HAP-1 (cell line): ENCODE results near the gene ZNF556.
"Not testable (repeated sequence)": the region's sequence is repeated elsewhere in the genome, so short reads cannot be mapped to it uniquely, and the experiment has no call there.

Experiments
- DNase-seq, 2 experiments: peaks; one replicate each; pipeline ENCODE4 v3.0.0-alpha.2; 2016 to 2020; ENCODE audit warnings: low spot score in 2 of 2
- H3K27me3 ChIP-seq: fragments of 250-450 bp; sonication (Bioruptor Pico); 2 replicates; pipeline ENCODE4 v1.5.1; 2020; ENCODE audit warnings: low read depth, mild to moderate bottlenecking, moderate library complexity
- H3K36me3 ChIP-seq: fragments of 250-450 bp; sonication (Bioruptor Pico); replicated peaks from 2 replicates; pipeline ENCODE4 v1.5.1; 2020; ENCODE audit warnings: mild to moderate bottlenecking
- H3K4me1 ChIP-seq: fragments of 250-450 bp; sonication (Bioruptor Pico); 2 replicates; pipeline ENCODE4 v1.5.1; 2020; ENCODE audit warnings: mild to moderate bottlenecking
- H3K4me3 ChIP-seq: fragments of 250-450 bp; sonication (Bioruptor Pico); 2 replicates; pipeline ENCODE4 v1.5.1; 2020; ENCODE audit warnings: mild to moderate bottlenecking, moderate library complexity
- H3K9me3 ChIP-seq: fragments of 250-450 bp; sonication (Bioruptor Pico); 2 replicates; pipeline ENCODE4 v1.5.1; 2020; ENCODE audit warnings: mild to moderate bottlenecking, moderate library complexity
- in situ Hi-C: fragments of 300-500 bp; cut with MboI; formaldehyde crosslinking; loops from 3 replicates; pipeline ENCODE4 v1.14.3; 2020; ENCODE audit warnings: low sequenced_read_pairs, inconsistent platforms, mixed read lengths

Gene ZNF556

GRCh38 chr19:2903326-2903725 is 36.2 kb downstream of the ZNF556 start:
- H3K27me3 ChIP-seq, in situ Hi-C loops, H3K4me3 ChIP-seq, DNase-seq, H3K36me3 ChIP-seq, H3K4me1 ChIP-seq, H3K9me3 ChIP-seq: not testable (repeated sequence)

DNA sequence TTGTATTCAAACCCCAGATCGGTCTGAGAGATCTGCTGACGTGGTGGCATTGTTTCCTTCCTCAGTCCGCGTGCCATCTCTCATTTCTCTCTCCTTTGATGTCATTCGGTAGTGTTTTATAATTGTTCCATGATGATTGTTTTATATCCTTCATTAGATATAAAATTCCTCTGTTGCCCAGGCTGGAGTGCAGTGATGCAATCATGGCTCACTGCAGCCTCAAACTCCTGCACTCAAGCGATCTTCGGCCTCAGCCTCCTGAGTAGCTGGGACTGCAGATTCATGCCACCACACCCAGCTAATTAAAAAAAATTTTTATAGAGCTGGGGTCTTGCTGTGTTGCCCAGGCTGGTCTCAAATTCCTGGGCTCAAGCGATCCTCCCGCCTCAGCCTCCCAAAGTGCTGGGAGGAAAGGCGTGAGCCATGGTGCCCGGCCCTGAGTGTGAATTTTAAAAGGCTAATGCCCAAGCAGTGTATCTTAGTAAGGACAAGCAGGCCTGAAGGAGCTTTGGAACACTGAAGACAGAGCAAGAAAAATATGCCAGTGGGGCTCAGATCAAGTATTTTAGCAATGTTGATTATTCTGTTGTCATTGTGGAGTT is 38.9 kb downstream of the ZNF556 start:
- no peak overlapping the region for H3K4me3 ChIP-seq
- no peaks in the 10 kb centered on the region for H3K4me1 ChIP-seq
- in situ Hi-C loops = no loop called here
- DNase-seq = no peak
- H3K27me3 ChIP-seq = no peaks in the 10 kb centered on the region
- no peaks in the 10 kb centered on the region for H3K36me3 ChIP-seq
- H3K9me3 ChIP-seq = peaks cover 3% of the 10 kb centered on the region

DNA sequence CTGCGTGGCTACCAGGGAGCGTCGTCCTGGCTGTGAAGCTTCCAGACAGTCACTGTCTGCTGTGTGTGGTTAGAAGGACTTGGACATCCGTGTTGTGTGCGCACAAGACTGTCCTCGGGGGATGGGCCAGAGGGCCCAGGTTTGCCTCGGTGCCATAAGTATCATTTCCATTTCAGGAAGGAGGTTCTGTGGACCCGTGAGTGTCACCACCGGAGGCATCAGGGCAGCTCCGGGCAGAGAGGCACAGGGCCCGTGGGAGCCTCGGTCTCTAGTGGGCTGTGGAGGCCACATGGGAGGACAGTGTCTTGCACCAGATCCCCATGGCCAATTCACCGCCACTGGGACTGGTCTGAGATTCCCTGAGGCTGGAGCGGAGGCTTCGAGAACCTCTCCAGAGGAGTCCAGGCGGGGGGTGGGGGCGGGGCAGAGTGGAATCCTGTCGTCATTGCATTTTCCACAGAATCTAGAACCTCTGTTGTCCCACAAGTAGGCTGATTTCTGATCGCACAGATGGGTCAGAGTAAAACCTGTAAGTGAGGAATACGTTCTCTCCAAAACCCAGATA is 39.6 kb downstream of the ZNF556 start:
- no peaks in the 10 kb centered on the region for H3K27me3 ChIP-seq
- no peak for DNase-seq
- peaks cover 3% of the 10 kb centered on the region for H3K9me3 ChIP-seq
- H3K4me3 ChIP-seq = no peak overlapping the region
- in situ Hi-C loops = no loop called here
- H3K4me1 ChIP-seq = no peaks in the 10 kb centered on the region
- H3K36me3 ChIP-seq = no peaks in the 10 kb centered on the region

DNA sequence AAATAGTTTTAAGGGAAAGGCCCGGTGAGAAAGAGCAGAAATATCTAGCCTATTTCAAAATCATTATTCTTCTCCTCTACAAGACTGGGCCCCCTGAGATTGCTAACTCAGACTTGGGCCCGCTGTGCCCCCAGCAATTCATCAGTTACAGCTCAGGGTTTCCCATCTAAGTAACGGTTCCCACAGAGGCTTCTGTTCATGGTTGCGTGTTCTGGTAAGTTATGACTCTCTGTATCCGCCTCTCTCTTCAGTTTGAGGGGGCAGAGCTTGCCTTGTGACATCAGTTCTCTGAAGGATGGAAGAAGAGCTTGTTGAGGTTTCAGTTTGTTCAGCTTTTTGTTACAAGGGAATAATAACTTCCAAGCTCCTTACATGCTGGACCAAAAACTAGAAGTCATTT is 45.2 kb downstream of the ZNF556 start:
- Histone ChIP-seq H3K9me3 (peaks cover 32% of the 10 kb centered on the region), H3K4me1 (no peaks in the 10 kb centered on the region), H3K4me3 (no peak overlapping the region), H3K36me3 (peaks cover 26% of the 10 kb centered on the region), H3K27me3 (no peaks in the 10 kb centered on the region)
- in situ Hi-C loops = no loop called here
- no peak for DNase-seq

GRCh38 chr19:2917275-2918184 is 50.4 kb downstream of the ZNF556 start:
- H3K36me3 ChIP-seq = peaks cover 47% of the 10 kb centered on the region
- H3K27me3 ChIP-seq = no peaks in the 10 kb centered on the region
- in situ Hi-C loops = no loop called here
- no peak for DNase-seq
- peaks cover 39% of the 10 kb centered on the region for H3K9me3 ChIP-seq
- H3K4me1 ChIP-seq = no peaks in the 10 kb centered on the region
- H3K4me3 ChIP-seq = no peak overlapping the region

DNA sequence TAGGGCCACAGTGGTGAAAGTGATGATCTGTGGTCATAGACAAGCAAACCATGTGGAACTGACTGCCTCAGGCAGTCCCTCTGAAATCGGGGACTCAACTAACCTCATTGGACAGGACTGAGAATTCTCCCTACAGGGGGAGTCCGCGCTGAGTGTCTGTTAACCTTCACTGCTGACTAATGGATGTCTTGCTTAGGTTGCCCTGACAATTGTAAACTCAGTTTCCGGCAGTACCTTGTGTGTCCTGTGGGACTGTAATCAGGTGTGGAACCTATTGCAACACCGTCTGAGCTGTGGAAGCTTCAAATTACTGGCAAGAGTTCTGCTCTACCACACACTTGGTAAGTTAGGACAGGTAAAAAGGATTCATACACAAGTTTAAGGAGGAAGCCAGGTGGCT is 55.9 kb downstream of the ZNF556 start:
- no peak for DNase-seq
- H3K36me3 ChIP-seq = peaks cover 16% of the 10 kb centered on the region
- H3K4me1 ChIP-seq = no peaks in the 10 kb centered on the region
- H3K4me3 ChIP-seq = no peak overlapping the region
- 0 out of 2 replicates have a peak, but pooled peaks cover 5% of the 10 kb centered on the region for H3K9me3 ChIP-seq
- no peaks in the 10 kb centered on the region for H3K27me3 ChIP-seq
- in situ Hi-C loops = no loop called here

DNA sequence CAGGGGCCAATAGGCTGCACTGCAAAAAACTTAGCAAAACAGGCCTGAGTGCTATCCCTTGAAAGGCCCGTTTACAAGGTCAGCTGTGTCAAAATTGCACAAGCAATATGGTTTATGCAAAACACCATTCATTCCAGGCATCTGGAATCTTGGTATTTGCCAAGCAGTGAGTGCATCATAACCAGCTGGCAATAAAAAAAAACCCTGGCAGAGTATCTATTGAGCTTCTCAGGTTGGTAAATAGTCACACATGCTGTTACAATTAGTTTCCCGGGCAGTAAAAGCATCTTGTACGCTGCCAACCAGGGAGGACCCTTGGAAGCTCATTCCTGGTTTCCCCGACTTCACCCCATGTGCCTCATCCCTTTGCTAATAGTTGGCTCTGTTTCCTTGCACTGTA is 56.4 kb downstream of the ZNF556 start:
- 0 out of 2 replicates have a peak, but pooled peaks cover 5% of the 10 kb centered on the region for H3K9me3 ChIP-seq
- no peak for DNase-seq
- in situ Hi-C loops = no loop called here

DNA sequence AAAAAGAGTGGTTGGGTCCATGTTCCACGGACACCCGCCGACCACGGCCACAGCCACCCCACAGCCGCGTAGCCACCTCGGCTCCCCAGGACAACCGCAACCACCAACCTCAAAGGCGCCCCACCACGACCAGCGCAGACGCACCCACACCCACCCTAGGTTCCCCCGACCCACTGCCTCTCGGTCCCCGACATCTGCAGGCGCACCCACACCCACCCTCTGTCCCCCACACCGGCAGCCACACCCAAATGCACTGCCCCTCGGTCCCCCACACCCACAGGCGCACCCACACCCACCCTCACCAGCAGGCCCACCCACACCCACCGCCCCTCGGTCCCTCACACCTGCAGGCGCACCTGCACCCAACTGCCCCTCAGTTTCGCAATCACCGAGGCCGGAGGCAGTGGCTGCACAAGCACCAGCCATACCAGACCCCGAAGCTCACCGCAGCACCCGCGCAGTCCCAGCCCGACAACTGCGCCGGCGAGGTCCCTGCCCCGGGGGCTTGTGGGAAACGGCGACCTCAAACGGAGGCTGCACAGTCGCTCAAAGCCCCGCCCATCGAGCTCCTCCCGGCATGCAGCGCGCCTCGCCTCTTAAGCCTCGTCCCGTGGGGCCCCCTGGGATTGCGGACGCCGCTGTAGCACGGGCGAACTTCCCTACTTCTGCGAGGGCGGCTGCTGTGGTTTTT is 59.4 kb downstream of the ZNF556 start:
- H3K27me3 ChIP-seq = no peaks in the 10 kb centered on the region
- H3K4me3 ChIP-seq = no peak overlapping the region
- no peaks in the 10 kb centered on the region; the same call in 1 of the 2 replicates for H3K36me3 ChIP-seq
- no peak for DNase-seq
- no peaks in the 10 kb centered on the region for H3K4me1 ChIP-seq
- no peaks in the 10 kb centered on the region for H3K9me3 ChIP-seq
- in situ Hi-C loops = no loop called here

More for the DNA sequence above, 56.4 kb downstream of the ZNF556 start:
- Histone ChIP-seq H3K4me3 (no peak overlapping the region), H3K27me3 (no peaks in the 10 kb centered on the region), H3K36me3 (peaks cover 12% of the 10 kb centered on the region), H3K4me1 (no peaks in the 10 kb centered on the region)

DNA sequence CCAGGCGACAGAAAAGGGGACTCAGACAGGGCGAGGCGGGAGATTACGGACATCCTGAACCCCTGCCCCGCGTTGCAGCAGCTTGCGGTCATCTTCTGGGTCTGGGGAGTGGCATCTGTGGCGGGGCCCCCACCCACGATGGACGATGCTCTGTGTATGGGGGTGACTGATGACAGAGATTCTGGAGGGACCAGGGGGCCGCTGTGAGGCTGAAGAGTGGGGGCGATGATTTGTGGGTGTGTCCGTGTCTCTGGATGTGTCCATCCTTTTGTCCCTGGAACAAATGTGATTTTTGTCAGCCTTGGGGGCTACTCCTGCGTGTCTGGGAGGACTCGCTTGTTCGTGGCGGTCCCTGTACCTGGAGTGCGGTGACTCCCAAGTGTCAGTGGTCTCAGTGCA is 59.9 kb downstream of the ZNF556 start:
- in situ Hi-C loops = no loop called here
- Histone ChIP-seq H3K27me3 (no peaks in the 10 kb centered on the region), H3K4me3 (no peak overlapping the region), H3K36me3 (no peaks in the 10 kb centered on the region; the same call in 1 of the 2 replicates), H3K4me1 (no peaks in the 10 kb centered on the region), H3K9me3 (0 out of 2 replicates have a peak, but pooled peaks cover under 1% of the 10 kb centered on the region)
- DNase-seq = no peak
